ENCODE data around the gene TPTE. TPM values are rescaled to one million over a fixed set of nuclear protein-coding genes. Genes with fewer than 3 reads are reported as not detected.
"Not testable (repeated sequence)": the region's sequence is repeated elsewhere in the genome, so short reads cannot be mapped to it uniquely, and the experiment has no call there.

Gene TPTE
- not detected for total RNA-seq
- long read RNA-seq, donor 1 = 0 reads
- long read RNA-seq, donor 2 = 0 reads

GRCh38 chr21:10521091-10521598, at the start of gene TPTE:
Gene TPTE, plus strand, starts transcription at chr21:10521583. Its CDS starts 17,141 bp downstream, at chr21:10538724.
- intact Hi-C loops (cut with DNase I) = no loop called here
- peak; percentile 76 for DNase-seq (ENCODE audit: low spot score)

GRCh38 chr21:10471999-10472398, 49.4 kb upstream of the TPTE start:
- peak; percentile 80 for DNase-seq (ENCODE audit: low spot score)
- intact Hi-C loops (cut with DNase I) = not testable (repeated sequence)

- DNase-seq (ENCODE audit: low spot score) = peak; percentile 77
- intact Hi-C loops (cut with DNase I) = not testable (repeated sequence)
Observed at GRCh38 chr21:10477794-10478193, 43.6 kb upstream of the TPTE start.

GRCh38 chr21:10479875-10480274, 41.5 kb upstream of the TPTE start:
- DNase-seq (ENCODE audit: low spot score) = peak; percentile 81
- intact Hi-C loops (cut with DNase I) = not testable (repeated sequence)

GRCh38 chr21:10484864-10485263, 36.5 kb upstream of the TPTE start:
- intact Hi-C loops (cut with DNase I); DNase-seq (ENCODE audit: low spot score): not testable (repeated sequence)

GRCh38 chr21:10490453-10490852, 30.9 kb upstream of the TPTE start:
- DNase-seq (ENCODE audit: low spot score); intact Hi-C loops (cut with DNase I): not testable (repeated sequence)

- intact Hi-C loops (cut with DNase I) = no loop called here
- no peak for DNase-seq (ENCODE audit: low spot score)
Observed at GRCh38 chr21:10511116-10511515, 10.3 kb upstream of the TPTE start.

GRCh38 chr21:10516889-10517288, 4.5 kb upstream of the TPTE start:
- intact Hi-C loops (cut with DNase I); DNase-seq (ENCODE audit: low spot score): not testable (repeated sequence)

GRCh38 chr21:10517904-10518303, 3.5 kb upstream of the TPTE start:
- DNase-seq (ENCODE audit: low spot score); intact Hi-C loops (cut with DNase I): not testable (repeated sequence)

GRCh38 chr21:10521835-10522500, 585 bp downstream of the TPTE start:
- DNase-seq (ENCODE audit: low spot score); intact Hi-C loops (cut with DNase I): not testable (repeated sequence)

GRCh38 chr21:10539956-10540355, 18.6 kb downstream of the TPTE start:
- intact Hi-C loops (cut with DNase I) = no loop called here
- no peak for DNase-seq (ENCODE audit: low spot score)

GRCh38 chr21:10544376-10544775, 23.0 kb downstream of the TPTE start:
- DNase-seq (ENCODE audit: low spot score); intact Hi-C loops (cut with DNase I): not testable (repeated sequence)

- DNase-seq (ENCODE audit: low spot score); intact Hi-C loops (cut with DNase I): not testable (repeated sequence)
Observed at GRCh38 chr21:10547868-10548267, 26.5 kb downstream of the TPTE start.

GRCh38 chr21:10548331-10548954, 27.1 kb downstream of the TPTE start:
- DNase-seq (ENCODE audit: low spot score); intact Hi-C loops (cut with DNase I): not testable (repeated sequence)

- DNase-seq (ENCODE audit: low spot score); intact Hi-C loops (cut with DNase I): not testable (repeated sequence)
Observed at GRCh38 chr21:10570803-10571202, 49.4 kb downstream of the TPTE start.

- intact Hi-C loops (cut with DNase I); DNase-seq (ENCODE audit: low spot score): not testable (repeated sequence)
Observed at GRCh38 chr21:10574531-10575310, 53.3 kb downstream of the TPTE start.

GRCh38 chr21:10575311-10575667, 53.9 kb downstream of the TPTE start:
- intact Hi-C loops (cut with DNase I) = no loop called here
- no peak for DNase-seq (ENCODE audit: low spot score)

- intact Hi-C loops (cut with DNase I); DNase-seq (ENCODE audit: low spot score): not testable (repeated sequence)
Observed at GRCh38 chr21:10578910-10579309, 57.5 kb downstream of the TPTE start.

- intact Hi-C loops (cut with DNase I); DNase-seq (ENCODE audit: low spot score): not testable (repeated sequence)
Observed at GRCh38 chr21:10589115-10589514, 67.7 kb downstream of the TPTE start.

GRCh38 chr21:10607074-10607473, 85.7 kb downstream of the TPTE start:
- intact Hi-C loops (cut with DNase I); DNase-seq (ENCODE audit: low spot score): not testable (repeated sequence)

Measured in posterior vena cava (tissue), 2 donors.